A673 (cell line): ENCODE data around the gene CEP112. TPM values are rescaled to one million over a fixed set of nuclear protein-coding genes. Genes with fewer than 3 reads are reported as not detected.

ENCODE experiments used
- BruUV-seq: library from RNA; stranded (reverse); fragments of 400-500 nt; replicated peaks from 2 replicates; lab custom pipeline; 2021; lab: Mats Ljungman, UMichigan
- CTCF ChIA-PET: fragments of 300-600 bp; sonication (Branson Sonifier 250); formaldehyde crosslinking; loops from one replicate; lab custom pipeline; 2022; ENCODE audit warnings: antibody characterized with exemption; lab: Charles Lee
- POLR2A ChIA-PET: fragments of 300-600 bp; sonication (Branson Sonifier 250); formaldehyde crosslinking; loops from one replicate; lab custom pipeline; 2022; ENCODE audit warnings: antibody characterized with exemption; ENCODE audit not compliant: low non-redundant PET; lab: Charles Lee
- DNase-seq: peaks from one replicate; pipeline ENCODE4 v3.0.0-alpha.2; 2015; ENCODE audit warnings: low spot score
- H3K27ac ChIP-seq: fragments of 200-600 bp; sonication (generic); 2 replicates; pipeline ENCODE4 v1.5.1; 2016; ENCODE audit warnings: mixed run types, low read depth, mild to moderate bottlenecking, mixed read lengths, antibody characterized with exemption, low read length; ENCODE audit not compliant: poor library complexity, severe bottlenecking
- H3K27me3 ChIP-seq: fragments of 200-600 bp; sonication (generic); replicated peaks from 2 replicates; pipeline ENCODE4 v1.6.1; 2017; ENCODE audit warnings: mixed run types, low read depth, mild to moderate bottlenecking, mixed read lengths, antibody characterized with exemption, low read length; ENCODE audit not compliant: insufficient read depth, poor library complexity
- H3K36me3 ChIP-seq: fragments of 200-600 bp; sonication (generic); 2 replicates; pipeline ENCODE4 v1.6.1; 2016; ENCODE audit warnings: mixed run types, mild to moderate bottlenecking, mixed read lengths, antibody characterized with exemption, low read length; ENCODE audit not compliant: insufficient read depth, poor library complexity, severe bottlenecking
- H3K4me1 ChIP-seq: fragments of 200-600 bp; sonication (generic); 2 replicates; pipeline ENCODE4 v1.6.1; 2017; ENCODE audit warnings: mixed run types, mild to moderate bottlenecking, mixed read lengths, antibody characterized with exemption, low read length; ENCODE audit not compliant: insufficient read depth, poor library complexity, severe bottlenecking
- H3K4me3 ChIP-seq: fragments of 200-600 bp; sonication (generic); 2 replicates; pipeline ENCODE4 v1.5.1; 2016; ENCODE audit warnings: low read depth, mixed run types, mild to moderate bottlenecking, mixed read lengths, low read length; ENCODE audit not compliant: poor library complexity, severe bottlenecking
- H3K9me3 ChIP-seq: fragments of 200-600 bp; sonication (generic); 2 replicates; pipeline ENCODE4 v1.6.1; 2016; ENCODE audit warnings: mixed run types, low read depth, mild to moderate bottlenecking, mixed read lengths, antibody characterized with exemption, low read length; ENCODE audit not compliant: poor library complexity, severe bottlenecking
- CTCF ChIP-seq: fragments of 300-800, 200-600 bp; sonication (generic); conservative IDR thresholded peaks from 2 replicates; pipeline ENCODE4 v1.5.1; 2017; ENCODE audit warnings: low read depth, mild to moderate bottlenecking, antibody characterized with exemption, low read length, moderate library complexity, mixed read lengths
- EZH2 ChIP-seq: fragments of 200-600 bp; sonication (generic); IDR thresholded peaks from 2 replicates; pipeline ENCODE4 v1.6.1; 2017; ENCODE audit warnings: borderline replicate concordance, low read depth, mild to moderate bottlenecking, mixed read lengths, antibody characterized with exemption, low read length; ENCODE audit not compliant: poor library complexity, severe bottlenecking
- intact Hi-C: fragments of 100-400 bp; cut with micrococcal nuclease; formaldehyde crosslinking; loops from one replicate; pipeline ENCODE4 v1.10.0; 2022; ENCODE audit not compliant: unreplicated experiment
- total RNA-seq: library from RNA; stranded (reverse); gene quantifications from 2 replicates; pipeline ENCODE4 v1.2.3, GENCODE V29; 2021

The CEP112 gene
- total RNA-seq, 1 experiment from 2014 or later = 27.2 TPM

GRCh38 chr17:66198242-66198641 is 6.3 kb upstream of the CEP112 start:
- Histone ChIP-seq H3K9me3 (no peaks in the 10 kb centered on the region), H3K27ac (no peak overlapping the region), H3K36me3 (no peaks in the 10 kb centered on the region), H3K4me1 (peaks cover 14% of the 10 kb centered on the region), H3K4me3 (no peak overlapping the region), H3K27me3 (no peaks in the 10 kb centered on the region)
- BruUV-seq = no TSS peak
- TF ChIP-seq CTCF = no peak
- no peak for TF ChIP-seq EZH2
- intact Hi-C loops = no loop called here
- CTCF ChIA-PET = no interaction called here
- POLR2A ChIA-PET = no interaction called here
- DNase-seq = no peak

GRCh38 chr17:66192378-66192687 is 400 bp upstream of the CEP112 start:
- intact Hi-C loops = no loop called here
- ChIA-PET POLR2A (no interaction called here), CTCF (no interaction called here)

GRCh38 chr17:66190738-66191592 is 968 bp downstream of the CEP112 start:
- intact Hi-C loops = no loop called here
- Histone ChIP-seq H3K4me3 (peak overlapping the region; percentile 85), H3K27me3 (no peaks in the 10 kb centered on the region), H3K9me3 (no peaks in the 10 kb centered on the region), H3K27ac (peak overlapping the region; percentile 83), H3K36me3 (no peaks in the 10 kb centered on the region), H3K4me1 (peaks cover 5% of the 10 kb centered on the region)
- no peak for TF ChIP-seq CTCF
- TF ChIP-seq EZH2 = no peak
- POLR2A ChIA-PET = no interaction called here
- DNase-seq = peak; percentile 22
- TSS peak; percentile 54 for BruUV-seq
- CTCF ChIA-PET = no interaction called here

More at GRCh38 chr17:66192378-66192687, 400 bp upstream of the CEP112 start:
- Histone ChIP-seq H3K4me1 (peaks cover 5% of the 10 kb centered on the region), H3K36me3 (no peaks in the 10 kb centered on the region), H3K27ac (peak overlapping the region; percentile 22), H3K9me3 (no peaks in the 10 kb centered on the region), H3K4me3 (peak overlapping the region; percentile 85), H3K27me3 (no peaks in the 10 kb centered on the region)
- BruUV-seq = no TSS peak
- TF ChIP-seq CTCF (no peak), EZH2 (no peak)
- no peak for DNase-seq
